Cortex of kidney (tissue), 1 donor: Measurements from ENCODE around the gene BAIAP2.

ENCODE experiments used
- DNase-seq: peaks from one replicate; lab custom pipeline; 2025; lab: John Stamatoyannopoulos, UW

BAIAP2 gene

DNA sequence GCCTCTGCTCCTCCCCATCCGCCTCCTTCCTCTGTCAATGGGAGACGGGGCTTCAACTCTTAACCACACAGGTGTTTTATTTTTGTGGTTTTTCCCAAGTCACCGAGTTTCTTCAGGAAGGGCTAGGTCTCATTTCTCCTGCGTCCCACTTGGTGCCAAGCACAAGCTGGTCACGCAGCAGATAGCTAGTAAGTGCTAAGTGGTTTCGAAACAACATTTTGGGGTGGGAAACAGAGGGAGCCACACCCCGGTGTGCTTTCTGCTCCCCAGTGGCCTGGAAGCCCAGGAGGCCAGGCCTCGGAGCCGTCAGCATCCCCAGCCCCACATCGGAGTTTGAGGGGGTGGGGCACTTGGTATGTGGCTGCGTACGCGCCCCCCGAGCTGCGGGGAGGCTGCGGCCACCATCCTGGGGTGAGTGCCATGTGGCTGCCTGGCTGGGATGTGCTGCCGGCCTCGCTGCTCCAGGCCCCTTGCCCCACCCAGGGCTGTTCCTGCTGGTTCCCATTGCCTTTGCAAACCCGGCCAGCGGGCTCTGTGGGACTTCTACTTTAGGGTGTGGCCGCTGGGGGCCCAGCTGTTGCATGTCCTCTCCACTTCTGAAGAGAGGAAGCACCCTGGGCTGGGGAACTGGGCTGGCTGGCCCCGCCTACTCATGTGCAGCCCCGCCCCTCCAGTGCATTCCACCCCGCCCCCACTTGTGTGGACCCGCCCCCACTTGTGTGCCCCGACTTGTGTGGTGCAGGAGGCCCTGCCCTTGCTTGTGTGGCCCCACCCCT lies 55.6 kb downstream of the BAIAP2 start:
- no peak for DNase-seq

- no peak for DNase-seq
Observed at GRCh38 chr17:81091154-81091553, 56.2 kb downstream of the BAIAP2 start.

DNA sequence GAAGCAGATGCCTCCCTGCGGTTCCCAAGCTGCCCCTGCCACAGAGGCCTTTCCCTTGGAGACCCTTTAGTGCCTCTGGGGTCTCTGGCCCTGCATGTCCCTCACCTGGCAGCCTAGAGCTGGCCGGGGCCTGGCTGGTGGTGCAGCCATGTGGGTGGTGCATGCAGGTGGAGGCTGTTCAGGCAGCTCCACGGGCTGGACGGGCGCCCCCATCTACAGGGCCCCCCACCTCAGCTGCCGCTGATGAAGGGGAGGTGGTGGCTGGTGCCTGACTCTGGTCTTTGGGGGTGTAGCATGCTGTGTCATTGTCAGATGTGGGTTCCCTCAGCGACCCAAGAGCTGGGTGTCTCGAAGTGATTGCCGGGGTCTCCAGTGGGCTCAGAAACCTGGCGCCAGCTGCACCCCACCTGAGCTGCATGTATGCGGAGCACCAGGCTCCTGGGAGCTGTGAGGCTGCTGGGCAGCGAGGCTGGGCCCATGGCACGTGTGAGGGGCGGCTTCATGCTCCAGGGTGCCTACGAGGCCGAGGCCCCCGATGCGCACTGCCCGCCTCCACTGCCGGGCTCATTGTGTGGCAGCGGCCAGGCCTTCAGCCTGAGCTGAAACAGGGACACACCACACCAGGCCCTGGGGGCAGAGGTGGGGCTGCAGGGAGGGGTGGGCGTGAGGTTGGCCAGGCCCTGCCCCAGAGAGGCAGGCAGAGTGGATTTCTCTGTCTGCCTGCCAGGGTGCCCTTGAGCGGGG lies 57.0 kb downstream of the BAIAP2 start:
- no peak for DNase-seq

- DNase-seq, result no peak
Observed at GRCh38 chr17:81092518-81093095, 57.7 kb downstream of the BAIAP2 start.

DNA sequence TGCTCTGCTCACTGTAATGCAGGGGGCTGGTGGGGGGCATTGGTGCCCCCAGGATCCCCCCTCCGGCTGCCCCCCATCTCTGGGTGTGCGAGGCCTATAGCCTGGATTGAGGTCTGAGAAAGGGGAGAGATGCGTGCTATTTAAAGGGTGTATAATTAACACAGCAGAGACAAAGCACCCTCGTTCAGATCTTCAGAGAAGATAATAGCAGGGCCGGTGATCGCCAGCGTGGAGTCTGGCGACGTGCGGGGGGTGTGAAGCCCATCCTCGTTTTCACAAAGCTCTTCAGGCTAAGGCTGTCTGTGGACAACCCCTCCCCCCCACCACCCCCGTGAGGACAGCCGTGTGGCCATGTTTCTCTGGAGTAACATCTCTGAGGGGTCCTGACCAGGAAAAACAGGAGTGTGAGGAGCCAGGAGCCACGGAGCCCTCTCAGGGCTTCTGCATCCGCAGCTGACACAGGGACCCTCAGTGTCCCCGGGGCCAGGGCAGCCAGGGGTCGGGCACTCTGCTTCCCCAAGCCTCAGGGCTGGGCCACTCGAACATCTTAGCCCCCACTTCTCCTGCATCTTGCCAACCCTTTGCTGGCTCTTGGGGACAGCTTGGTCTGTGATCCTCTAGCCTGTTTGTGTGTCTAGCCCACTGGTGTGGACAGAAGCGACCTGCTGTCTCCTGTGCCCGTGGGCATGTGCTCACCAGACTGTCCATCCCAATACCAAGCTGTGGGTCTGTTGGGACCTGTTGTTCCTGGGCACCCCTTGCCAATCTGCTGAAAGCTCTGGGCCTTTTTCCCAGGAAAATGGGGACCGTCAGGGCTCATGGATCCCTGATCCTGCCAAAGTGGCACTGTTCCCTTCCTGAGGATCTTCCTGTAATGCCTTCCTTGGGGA lies 58.9 kb downstream of the BAIAP2 start:
- DNase-seq, result no peak

- no peak for DNase-seq
Observed at GRCh38 chr17:81094509-81095382, 59.8 kb downstream of the BAIAP2 start.

DNA sequence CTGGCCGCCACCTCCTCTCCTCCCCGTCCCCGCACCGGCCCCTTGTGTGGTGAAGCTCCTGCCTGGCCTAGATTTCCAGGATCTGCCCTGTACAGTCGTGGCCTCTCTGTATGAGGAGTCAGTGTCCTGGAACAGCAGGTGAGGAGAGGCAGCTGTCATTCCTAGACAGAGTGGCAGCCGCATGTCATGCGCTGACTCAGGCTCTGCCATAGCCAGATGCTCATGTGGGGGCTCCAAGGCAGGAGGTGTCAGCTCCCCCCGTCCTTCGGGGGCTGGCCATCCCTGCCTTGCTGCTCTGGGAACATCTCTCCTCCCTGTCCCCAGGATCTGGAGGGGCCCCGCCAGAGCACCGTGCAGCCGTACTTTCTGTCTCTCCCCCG lies 60.4 kb downstream of the BAIAP2 start:
- no peak for DNase-seq

GRCh38 chr17:81096741-81097133 lies 61.8 kb downstream of the BAIAP2 start:
- no peak for DNase-seq

DNA sequence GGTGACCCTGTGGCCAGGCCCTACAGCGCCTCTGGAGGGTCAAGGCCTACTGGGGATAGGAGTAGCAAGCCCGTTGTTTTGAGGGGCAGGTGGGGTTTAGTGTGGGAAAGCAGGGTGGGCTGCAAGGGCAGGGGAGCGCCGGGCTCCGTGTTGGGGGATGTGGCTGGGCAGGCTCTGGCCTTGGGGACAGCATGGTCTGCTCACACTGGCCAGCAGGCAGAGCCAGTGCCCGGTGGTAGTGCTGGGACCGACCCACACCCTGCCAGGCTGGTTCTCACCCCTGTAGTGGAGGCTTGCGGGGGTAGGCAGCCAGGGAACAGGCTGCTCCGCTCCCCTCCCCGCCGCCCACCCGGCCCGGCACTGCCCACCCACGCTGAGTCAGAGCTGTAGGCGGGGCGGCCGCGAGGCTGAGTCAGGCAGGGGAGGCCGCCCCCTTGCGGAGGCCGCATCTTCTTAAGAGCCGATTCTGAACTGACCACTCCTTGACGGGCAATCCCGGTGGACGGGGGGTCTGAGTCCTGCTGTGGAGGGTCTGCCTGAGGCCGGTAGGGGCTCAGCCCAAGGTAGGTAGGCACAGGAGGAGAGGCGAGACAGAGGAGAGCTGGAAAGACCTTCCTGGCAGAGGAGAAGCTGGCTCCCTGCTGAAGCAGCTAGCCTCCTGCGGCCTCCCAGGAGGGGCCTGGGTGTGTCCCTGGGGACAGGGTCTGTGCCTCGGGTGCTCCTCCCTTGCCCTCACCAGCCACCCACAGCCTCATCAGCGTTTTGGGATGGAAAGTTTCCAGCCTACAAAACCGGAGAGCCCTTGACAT lies 62.4 kb downstream of the BAIAP2 start:
- DNase-seq, result no peak

GRCh38 chr17:81097943-81098308 lies 63.0 kb downstream of the BAIAP2 start:
- no peak for DNase-seq

- DNase-seq, result no peak
Observed at GRCh38 chr17:81099888-81100287, 64.9 kb downstream of the BAIAP2 start.

DNA sequence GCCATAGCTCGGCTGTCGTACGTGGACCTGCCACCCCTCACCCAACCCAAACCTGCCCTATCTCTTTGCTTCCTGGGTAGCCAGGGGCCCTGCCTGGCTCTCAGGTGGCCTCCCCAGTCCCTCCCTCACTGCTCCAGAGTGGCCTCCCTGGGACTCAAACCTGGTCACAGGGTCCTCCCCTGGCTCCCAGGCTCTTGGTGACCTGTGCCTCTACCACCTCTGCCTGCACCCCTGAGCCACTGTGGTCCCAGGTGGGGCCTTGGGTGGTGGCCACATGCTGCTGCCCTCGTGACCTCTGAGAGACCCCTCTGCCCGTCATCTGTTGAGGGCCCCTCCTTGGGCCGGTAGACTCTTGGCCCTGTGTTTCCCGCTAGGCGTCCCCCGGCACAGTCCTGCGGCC lies 65.7 kb downstream of the BAIAP2 start:
- DNase-seq, result no peak

DNA sequence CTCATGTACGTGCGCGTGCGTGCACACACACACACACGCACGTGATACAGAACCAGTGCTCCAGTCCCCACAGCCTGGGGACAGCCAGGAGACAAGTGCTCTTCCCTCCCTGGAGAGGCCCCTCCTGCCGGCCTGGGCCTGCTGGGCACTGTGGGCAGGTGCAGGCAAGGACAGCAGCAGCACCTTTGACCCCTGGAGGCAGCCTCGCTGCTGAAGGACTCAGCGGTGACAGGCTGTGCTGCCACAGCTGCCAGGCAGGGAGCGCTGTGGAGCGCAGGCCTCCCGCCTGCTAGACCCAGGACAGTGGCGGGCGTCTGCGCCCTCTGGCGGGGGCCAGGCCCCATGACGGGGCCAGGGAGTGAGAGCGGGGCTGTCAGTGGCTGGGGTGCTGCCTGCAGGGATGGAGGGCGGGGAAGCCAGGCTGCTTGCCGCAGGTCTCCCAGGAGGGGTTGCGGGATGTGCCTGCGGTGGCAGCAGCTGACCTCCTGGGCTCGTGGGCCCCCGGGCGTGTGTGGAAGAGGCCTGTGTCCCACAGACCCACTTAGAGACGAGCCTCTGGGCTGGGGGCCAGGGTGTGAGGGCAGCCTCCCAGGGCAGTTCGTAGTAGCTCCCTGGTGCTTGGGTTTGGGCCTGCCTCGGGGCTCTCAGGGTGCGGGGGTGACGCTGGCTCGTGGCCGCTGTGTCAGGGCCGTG lies 66.8 kb downstream of the BAIAP2 start:
- DNase-seq, result no peak

- DNase-seq, result no peak
Observed at GRCh38 chr17:81102352-81102751, 67.4 kb downstream of the BAIAP2 start.

DNA sequence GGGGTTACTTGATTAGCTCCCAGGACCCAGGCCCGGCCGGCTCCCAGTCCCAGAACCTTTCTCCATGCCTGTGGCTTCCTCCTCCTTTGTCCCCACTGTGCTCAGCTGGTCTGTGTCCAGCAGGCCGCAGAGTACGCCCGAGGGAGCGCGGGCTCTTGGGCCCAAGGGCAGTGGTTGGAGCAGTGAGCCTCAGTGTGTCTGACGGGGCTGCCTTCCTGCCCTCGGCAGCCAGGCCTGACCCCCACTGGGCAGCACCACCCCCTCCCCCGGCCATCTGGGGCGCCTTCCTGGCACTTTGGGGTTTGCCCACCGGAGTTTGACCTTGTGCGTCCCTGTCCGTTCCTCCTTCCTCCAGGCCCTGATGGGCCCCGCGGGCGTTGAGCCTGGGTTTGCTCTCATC lies 67.9 kb downstream of the BAIAP2 start:
- DNase-seq, result no peak

GRCh38 chr17:81103379-81103778 lies 68.4 kb downstream of the BAIAP2 start:
- DNase-seq, result no peak

- DNase-seq, result no peak
Observed at GRCh38 chr17:81106716-81107115, 71.8 kb downstream of the BAIAP2 start.

DNA sequence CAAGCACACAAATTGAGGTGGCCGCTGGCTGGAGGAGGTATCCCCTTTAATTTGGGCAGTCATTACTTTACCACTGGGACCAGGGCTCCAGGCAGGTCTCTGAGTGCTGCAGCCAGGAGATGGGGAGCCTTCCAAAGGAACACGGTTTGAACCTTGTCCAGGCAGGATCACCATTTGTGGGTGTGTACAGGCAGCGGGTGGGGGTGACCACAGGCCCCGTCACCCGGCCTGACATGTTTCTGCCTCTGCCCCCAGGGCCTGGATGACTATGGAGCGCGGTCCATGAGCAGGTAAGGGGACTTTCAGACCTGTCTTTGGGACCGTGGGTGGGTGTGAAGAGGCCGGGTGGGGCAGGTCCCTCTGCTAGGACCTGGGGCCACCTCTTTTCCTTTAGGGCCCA lies 73.3 kb downstream of the BAIAP2 start:
- no peak for DNase-seq

GRCh38 chr17:81109957-81110356 lies 75.0 kb downstream of the BAIAP2 start:
- no peak for DNase-seq
